Upper lobe of left lung (tissue), 4 donors: ENCODE measurements around the gene FAM149B1.

Source experiments
- EP300 ChIP-seq, 4 donors: sonication (generic); formaldehyde crosslinking; IDR thresholded peaks; one replicate each; pipeline ENCODE4 v1.5.1; 2017; ENCODE audit warnings: antibody characterized with exemption in 4 of 4, control low read depth in 2 of 4
- POLR2A ChIP-seq, 4 donors: fragments of 450-650 bp; IDR thresholded peaks; one replicate each; pipeline ENCODE4 v1.5.1; 2016 to 2017; ENCODE audit warnings: antibody characterized with exemption in 4 of 4, mild to moderate bottlenecking in 2 of 4

- TF ChIP-seq POLR2A (IDR thresholded peaks at IDR 0.05) (no peak), EP300 (IDR thresholded peaks at IDR 0.05) (no peak)
Observed at GRCh38 chr10:73215749-73216148, 47.8 kb downstream of the FAM149B1 start.
